ENCODE results near the gene RBFOX2.

- TF ChIP-seq, protein P1, sequence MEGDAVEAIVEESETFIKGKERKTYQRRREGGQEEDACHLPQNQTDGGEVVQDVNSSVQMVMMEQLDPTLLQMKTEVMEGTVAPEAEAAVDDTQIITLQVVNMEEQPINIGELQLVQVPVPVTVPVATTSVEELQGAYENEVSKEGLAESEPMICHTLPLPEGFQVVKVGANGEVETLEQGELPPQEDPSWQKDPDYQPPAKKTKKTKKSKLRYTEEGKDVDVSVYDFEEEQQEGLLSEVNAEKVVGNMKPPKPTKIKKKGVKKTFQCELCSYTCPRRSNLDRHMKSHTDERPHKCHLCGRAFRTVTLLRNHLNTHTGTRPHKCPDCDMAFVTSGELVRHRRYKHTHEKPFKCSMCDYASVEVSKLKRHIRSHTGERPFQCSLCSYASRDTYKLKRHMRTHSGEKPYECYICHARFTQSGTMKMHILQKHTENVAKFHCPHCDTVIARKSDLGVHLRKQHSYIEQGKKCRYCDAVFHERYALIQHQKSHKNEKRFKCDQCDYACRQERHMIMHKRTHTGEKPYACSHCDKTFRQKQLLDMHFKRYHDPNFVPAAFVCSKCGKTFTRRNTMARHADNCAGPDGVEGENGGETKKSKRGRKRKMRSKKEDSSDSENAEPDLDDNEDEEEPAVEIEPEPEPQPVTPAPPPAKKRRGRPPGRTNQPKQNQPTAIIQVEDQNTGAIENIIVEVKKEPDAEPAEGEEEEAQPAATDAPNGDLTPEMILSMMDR (IDR thresholded peaks at IDR 0.05) = no peak
- TF ChIP-seq POLR2A (IDR thresholded peaks at IDR 0.05) = no peak
Observed at GRCh38 chr22:35998748-35999147, 29.9 kb downstream of the RBFOX2 start.

Data from adrenal gland (tissue), 5 donors.